Lung (tissue), 12 donors: Measurements from ENCODE around the gene SUGP1. TPM values are rescaled to one million over a fixed set of nuclear protein-coding genes. Genes with fewer than 3 reads are reported as not detected.

Source experiments
- ATAC-seq: fragments of 200-7000 bp; cut with Tn5 transposase; one replicate; pipeline ENCODE4 v1.9.1; 2020; ENCODE audit warnings: moderate number of reproducible peaks; ENCODE audit not compliant: insufficient read depth, low FRiP score
- DNase-seq, 3 donors: peaks; one replicate each; pipeline ENCODE4 v3.0.0-alpha.2; 2013 to 2017
- H3K27ac ChIP-seq, 2 donors: one replicate each; pipeline ENCODE4 v1.5.1; 2013; ENCODE audit warnings: mild to moderate bottlenecking in 2 of 2, moderate library complexity in 2 of 2, control low read depth in 1 of 2, inconsistent platforms in 1 of 2, low read depth in 1 of 2, low read length in 1 of 2
- H3K27me3 ChIP-seq, 3 donors: one replicate each; pipeline ENCODE4 v1.5.1; 2013; ENCODE audit warnings: low read length in 2 of 3; ENCODE audit not compliant: control insufficient read depth in 3 of 3, insufficient read depth in 3 of 3
- H3K36me3 ChIP-seq, 4 donors: one replicate each; pipeline ENCODE4 v1.5.1; 2013; ENCODE audit warnings: low read length in 4 of 4, mild to moderate bottlenecking in 1 of 4, moderate library complexity in 1 of 4; ENCODE audit not compliant: control insufficient read depth in 4 of 4, insufficient read depth in 4 of 4
- H3K4me1 ChIP-seq, 5 donors: one replicate each; pipeline ENCODE4 v1.5.1; 2013; ENCODE audit warnings: low read length in 5 of 5, mild to moderate bottlenecking in 2 of 5, moderate library complexity in 1 of 5; ENCODE audit not compliant: control insufficient read depth in 5 of 5, insufficient read depth in 5 of 5
- H3K4me3 ChIP-seq: one replicate; pipeline ENCODE4 v1.5.1; 2013; ENCODE audit warnings: mild to moderate bottlenecking, control low read depth, moderate library complexity
- H3K9ac ChIP-seq, 2 donors: one replicate each; pipeline ENCODE4 v1.5.1; 2013; ENCODE audit warnings: low read length in 2 of 2, control low read depth in 1 of 2; ENCODE audit not compliant: insufficient read depth in 1 of 2
- H3K9me3 ChIP-seq, 4 donors: one replicate each; pipeline ENCODE4 v1.5.1; 2013; ENCODE audit warnings: low read length in 3 of 4, mild to moderate bottlenecking in 1 of 4, moderate library complexity in 1 of 4; ENCODE audit not compliant: control insufficient read depth in 4 of 4, insufficient read depth in 3 of 4
- WGBS, 2 donors: extraction: QIAGEN DNeasy Blood & Tissue Kit; methylation state at CpG; one replicate each; pipeline ENCODE4 v1.1.7; 2013; 5-methylcytosine and 5-hydroxymethylcytosine counted together
- polyA plus RNA-seq, 2 donors: library from polyadenylated mRNA; stranded (reverse); fragments of 200-250 nt; gene quantifications; one replicate each; pipeline ENCODE4 v1.2.1, GENCODE V29; 2013
- total RNA-seq, 2 donors: library from RNA; depleted of rRNA in 1 of 2; stranded (reverse); fragments of >200 nt in 1 of 2; gene quantifications; one replicate each; pipeline ENCODE4 v1.2.1, GENCODE V29; 2014 to 2021
- TF ChIP-seq, protein P1 (sequence below): IDR thresholded peaks from 2 replicates; pipeline ENCODE4 v1.5.1; 2012; ENCODE audit warnings: mild to moderate bottlenecking; ENCODE audit errors: control extremely low read depth, extremely low read depth
- donor health status: control.
- donor health status: control.
- donor health status: Bipolar disorder and iron deficiency.
- donor health status: healthy.
- donor health status: DM: yes; HTN: yes; CAD: no.

Gene SUGP1
- total and polyA plus RNA-seq, 4 donors, result 22.3 to 42.8 (median 28.7) TPM

DNA sequence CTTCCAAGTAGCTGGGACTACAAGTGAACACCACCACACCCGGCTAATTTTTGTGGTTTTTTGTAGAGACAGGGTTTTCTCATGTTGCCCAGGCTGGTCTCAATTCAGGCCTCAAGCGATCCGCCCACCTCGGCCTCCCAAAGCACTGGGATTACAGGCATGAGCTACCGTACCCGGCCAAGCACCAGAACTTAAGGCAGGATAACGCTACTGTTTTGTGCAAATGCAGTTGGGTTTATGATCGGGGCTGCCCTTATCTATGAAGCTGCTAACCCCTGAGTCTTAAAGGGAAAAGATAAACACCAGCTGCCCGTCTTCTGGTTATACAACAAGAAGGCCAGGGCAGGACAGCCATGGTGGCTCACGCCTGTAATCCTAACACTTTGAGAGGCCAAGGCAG is 34.6 kb downstream of the SUGP1 start:
- peaks cover 0 to 2% (median 0%) of the 10 kb centered on the region in 4 donors for H3K9me3 ChIP-seq
- H3K4me1 ChIP-seq, result no peaks in the 10 kb centered on the region
- no peak for ATAC-seq
- 97% methylated on average over 10 of the region's 10 CpGs for WGBS, 2 donors
- no peak overlapping the region for H3K9ac ChIP-seq
- no peak overlapping the region for H3K27ac ChIP-seq
- H3K27me3 ChIP-seq, result no peaks in the 10 kb centered on the region
- peaks cover 0 to 44% (median 27%) of the 10 kb centered on the region in 4 donors for H3K36me3 ChIP-seq
- TF ChIP-seq, protein P1, sequence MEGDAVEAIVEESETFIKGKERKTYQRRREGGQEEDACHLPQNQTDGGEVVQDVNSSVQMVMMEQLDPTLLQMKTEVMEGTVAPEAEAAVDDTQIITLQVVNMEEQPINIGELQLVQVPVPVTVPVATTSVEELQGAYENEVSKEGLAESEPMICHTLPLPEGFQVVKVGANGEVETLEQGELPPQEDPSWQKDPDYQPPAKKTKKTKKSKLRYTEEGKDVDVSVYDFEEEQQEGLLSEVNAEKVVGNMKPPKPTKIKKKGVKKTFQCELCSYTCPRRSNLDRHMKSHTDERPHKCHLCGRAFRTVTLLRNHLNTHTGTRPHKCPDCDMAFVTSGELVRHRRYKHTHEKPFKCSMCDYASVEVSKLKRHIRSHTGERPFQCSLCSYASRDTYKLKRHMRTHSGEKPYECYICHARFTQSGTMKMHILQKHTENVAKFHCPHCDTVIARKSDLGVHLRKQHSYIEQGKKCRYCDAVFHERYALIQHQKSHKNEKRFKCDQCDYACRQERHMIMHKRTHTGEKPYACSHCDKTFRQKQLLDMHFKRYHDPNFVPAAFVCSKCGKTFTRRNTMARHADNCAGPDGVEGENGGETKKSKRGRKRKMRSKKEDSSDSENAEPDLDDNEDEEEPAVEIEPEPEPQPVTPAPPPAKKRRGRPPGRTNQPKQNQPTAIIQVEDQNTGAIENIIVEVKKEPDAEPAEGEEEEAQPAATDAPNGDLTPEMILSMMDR, result no peak
- no peak overlapping the region for H3K4me3 ChIP-seq
- no peak for DNase-seq

GRCh38 chr19:19280561-19280960 is 39.7 kb downstream of the SUGP1 start:
- WGBS, 2 donors, result 88 to 95% methylated on average over 16 of the region's 16 CpGs
- ATAC-seq (no peak), DNase-seq (no peak)
- TF ChIP-seq, protein P1, result no peak
- Histone ChIP-seq H3K9me3 (peaks cover 0 to 2% (median under 1%) of the 10 kb centered on the region in 4 donors), H3K27me3 (no peaks in the 10 kb centered on the region), H3K9ac (no peak overlapping the region), H3K4me1 (no peaks in the 10 kb centered on the region), H3K4me3 (no peak overlapping the region), H3K36me3 (peaks cover 4 to 60% (median 21%) of the 10 kb centered on the region in 4 donors), H3K27ac (no peak overlapping the region)

GRCh38 chr19:19279853-19280252 is 40.5 kb downstream of the SUGP1 start:
- no peak for DNase-seq
- Histone ChIP-seq H3K27ac (no peak overlapping the region), H3K9ac (no peak overlapping the region), H3K9me3 (peaks cover 0 to 4% (median under 1%) of the 10 kb centered on the region in 4 donors), H3K4me3 (no peak overlapping the region), H3K4me1 (no peaks in the 10 kb centered on the region), H3K36me3 (peaks cover 4 to 65% (median 20%) of the 10 kb centered on the region in 4 donors), H3K27me3 (no peaks in the 10 kb centered on the region)
- TF ChIP-seq, protein P1, result no peak
- ATAC-seq, result no peak
- WGBS, 2 donors, result 94 to 99% methylated on average over 15 to 16 of the region's 16 CpGs

GRCh38 chr19:19279062-19279612 is 41.2 kb downstream of the SUGP1 start:
- TF ChIP-seq, protein P1, result no peak

More at GRCh38 chr19:19279062-19279612, 41.2 kb downstream of the SUGP1 start:
- H3K4me3 ChIP-seq, result no peak overlapping the region
- no peak overlapping the region for H3K9ac ChIP-seq
- peaks cover 0 to 5% (median 2%) of the 10 kb centered on the region in 5 donors for H3K4me1 ChIP-seq
- 93 to 97% methylated on average over 19 of the region's 19 CpGs for WGBS, 2 donors
- no peak for ATAC-seq
- H3K27me3 ChIP-seq, result no peaks in the 10 kb centered on the region
- H3K27ac ChIP-seq, result no peak overlapping the region
- H3K36me3 ChIP-seq, result peaks cover 4 to 66% (median 15%) of the 10 kb centered on the region in 4 donors
- no peak for DNase-seq
- peaks cover 0 to 6% (median 0%) of the 10 kb centered on the region in 4 donors for H3K9me3 ChIP-seq
